Choroid plexus epithelial cell (primary cell): ENCODE results near the gene SUPT5H.
A peak's percentile ranks its signal among the peaks of the same experiment; 100 is the strongest.

ENCODE experiments used
- DNase-seq: peaks from one replicate; pipeline ENCODE4 v3.0.0-alpha.2; 2010; ENCODE audit warnings: low read depth
- H3K4me3 ChIP-seq: 2 replicates; pipeline ENCODE4 v1.5.1; 2011; ENCODE audit warnings: low read depth, mild to moderate bottlenecking, control low read depth, low read length, moderate library complexity
- TF ChIP-seq, protein P1 (sequence below): conservative IDR thresholded peaks from 2 replicates; pipeline ENCODE4 v1.5.1; 2011; ENCODE audit warnings: low read depth, mild to moderate bottlenecking, control low read depth, inconsistent platforms, low read length, moderate library complexity

The SUPT5H gene

GRCh38 chr19:39413272-39413910, 32.0 kb upstream of the SUPT5H start:
- TF ChIP-seq, protein P1, sequence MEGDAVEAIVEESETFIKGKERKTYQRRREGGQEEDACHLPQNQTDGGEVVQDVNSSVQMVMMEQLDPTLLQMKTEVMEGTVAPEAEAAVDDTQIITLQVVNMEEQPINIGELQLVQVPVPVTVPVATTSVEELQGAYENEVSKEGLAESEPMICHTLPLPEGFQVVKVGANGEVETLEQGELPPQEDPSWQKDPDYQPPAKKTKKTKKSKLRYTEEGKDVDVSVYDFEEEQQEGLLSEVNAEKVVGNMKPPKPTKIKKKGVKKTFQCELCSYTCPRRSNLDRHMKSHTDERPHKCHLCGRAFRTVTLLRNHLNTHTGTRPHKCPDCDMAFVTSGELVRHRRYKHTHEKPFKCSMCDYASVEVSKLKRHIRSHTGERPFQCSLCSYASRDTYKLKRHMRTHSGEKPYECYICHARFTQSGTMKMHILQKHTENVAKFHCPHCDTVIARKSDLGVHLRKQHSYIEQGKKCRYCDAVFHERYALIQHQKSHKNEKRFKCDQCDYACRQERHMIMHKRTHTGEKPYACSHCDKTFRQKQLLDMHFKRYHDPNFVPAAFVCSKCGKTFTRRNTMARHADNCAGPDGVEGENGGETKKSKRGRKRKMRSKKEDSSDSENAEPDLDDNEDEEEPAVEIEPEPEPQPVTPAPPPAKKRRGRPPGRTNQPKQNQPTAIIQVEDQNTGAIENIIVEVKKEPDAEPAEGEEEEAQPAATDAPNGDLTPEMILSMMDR: no peak
- H3K4me3 ChIP-seq: peak overlapping the region; percentile 86
- DNase-seq: peak; percentile 50

- TF ChIP-seq, protein P1: peak; percentile 35
- DNase-seq: no peak
- H3K4me3 ChIP-seq: peak overlapping the region; percentile 86
Measured at GRCh38 chr19:39413911-39414608, 31.3 kb upstream of the SUPT5H start.

DNA sequence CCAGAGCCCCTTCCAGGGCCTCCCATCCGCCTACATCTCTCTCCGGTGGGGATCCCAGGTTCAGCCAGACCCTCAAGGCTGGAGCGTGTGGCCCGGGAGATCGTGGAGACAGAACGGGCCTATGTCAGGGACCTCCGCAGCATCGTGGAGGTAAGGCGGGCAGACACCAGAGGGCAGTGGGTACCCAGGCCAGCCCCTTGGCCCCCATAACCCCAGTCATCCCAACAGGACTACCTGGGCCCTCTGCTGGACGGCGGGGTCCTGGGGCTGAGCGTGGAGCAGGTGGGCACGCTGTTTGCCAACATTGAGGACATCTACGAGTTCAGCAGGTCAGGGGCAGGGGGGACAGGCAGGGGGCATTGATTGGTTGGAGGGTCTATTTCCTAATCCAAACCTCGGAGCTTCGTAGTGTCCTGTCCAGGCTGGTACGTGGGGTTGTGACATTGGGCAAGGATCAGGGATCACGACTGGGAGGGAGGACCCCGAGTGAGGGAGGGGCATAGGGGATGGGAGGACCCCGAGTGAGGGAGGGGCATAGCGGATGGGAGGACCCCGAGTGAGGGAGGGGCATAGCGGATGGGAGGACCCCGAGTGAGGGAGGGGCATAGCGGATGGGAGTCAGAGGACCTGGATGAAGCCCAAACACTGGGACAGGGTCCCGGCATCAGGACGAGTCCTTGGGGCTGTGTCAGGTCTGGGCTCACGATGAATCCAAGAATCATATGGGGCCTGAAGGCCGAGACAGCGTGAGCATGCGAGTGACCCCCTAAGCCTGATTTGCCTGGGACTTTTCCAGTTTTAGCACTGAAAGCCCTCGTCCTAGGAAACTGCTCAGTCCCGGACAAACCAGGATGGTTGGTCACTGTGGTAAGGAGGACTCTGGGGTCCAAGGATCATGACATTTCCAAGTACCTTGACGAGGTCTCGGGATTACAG, 30.0 kb upstream of the SUPT5H start:
- no peak for DNase-seq
- H3K4me3 ChIP-seq: peak overlapping the region; percentile 86
- TF ChIP-seq, protein P1: peak; percentile 19

DNA sequence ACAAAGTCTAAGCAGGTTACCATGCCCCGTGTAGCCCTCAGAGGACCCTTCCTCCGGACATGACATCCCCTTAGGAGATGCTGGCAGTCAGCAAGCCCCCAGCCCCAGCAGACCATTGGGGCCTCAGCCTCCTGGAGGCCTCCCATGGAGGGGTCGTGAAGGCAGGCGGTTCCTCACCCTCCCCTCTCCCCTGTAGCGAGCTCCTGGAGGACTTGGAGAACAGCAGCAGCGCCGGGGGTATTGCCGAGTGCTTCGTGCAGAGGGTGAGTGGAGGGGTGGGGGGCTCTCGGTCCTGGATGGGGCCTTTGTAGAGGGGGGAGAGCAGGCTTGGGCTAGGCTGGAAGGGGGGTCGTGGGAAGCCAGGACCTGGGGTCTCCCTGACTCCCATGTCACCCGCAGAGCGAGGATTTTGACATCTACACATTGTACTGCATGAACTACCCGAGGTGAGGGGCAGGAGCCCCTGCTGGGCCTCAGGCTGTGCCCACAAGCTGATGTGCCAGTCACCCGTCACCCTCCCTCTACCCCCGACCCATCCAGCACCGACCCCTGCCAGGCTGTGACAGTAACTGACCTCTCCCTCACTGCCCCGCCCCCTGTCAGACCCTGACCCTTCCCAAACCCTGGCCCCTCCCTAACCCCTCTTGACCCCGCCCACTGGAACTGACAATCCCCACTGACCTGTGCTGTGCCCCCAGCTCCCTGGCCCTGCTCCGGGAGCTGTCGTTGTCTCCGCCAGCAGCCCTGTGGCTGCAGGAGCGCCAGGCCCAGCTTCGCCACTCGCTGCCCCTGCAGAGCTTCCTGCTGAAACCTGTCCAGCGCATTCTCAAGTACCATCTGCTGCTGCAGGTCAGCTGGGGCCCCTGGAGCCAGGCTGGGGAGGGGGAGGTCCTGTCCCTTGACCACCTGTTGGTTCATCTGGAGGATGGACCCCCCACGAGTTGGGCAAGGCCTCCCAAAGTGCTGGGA, 28.9 kb upstream of the SUPT5H start:
- no peak overlapping the region for H3K4me3 ChIP-seq
- no peak for DNase-seq
- TF ChIP-seq, protein P1: no peak

DNA sequence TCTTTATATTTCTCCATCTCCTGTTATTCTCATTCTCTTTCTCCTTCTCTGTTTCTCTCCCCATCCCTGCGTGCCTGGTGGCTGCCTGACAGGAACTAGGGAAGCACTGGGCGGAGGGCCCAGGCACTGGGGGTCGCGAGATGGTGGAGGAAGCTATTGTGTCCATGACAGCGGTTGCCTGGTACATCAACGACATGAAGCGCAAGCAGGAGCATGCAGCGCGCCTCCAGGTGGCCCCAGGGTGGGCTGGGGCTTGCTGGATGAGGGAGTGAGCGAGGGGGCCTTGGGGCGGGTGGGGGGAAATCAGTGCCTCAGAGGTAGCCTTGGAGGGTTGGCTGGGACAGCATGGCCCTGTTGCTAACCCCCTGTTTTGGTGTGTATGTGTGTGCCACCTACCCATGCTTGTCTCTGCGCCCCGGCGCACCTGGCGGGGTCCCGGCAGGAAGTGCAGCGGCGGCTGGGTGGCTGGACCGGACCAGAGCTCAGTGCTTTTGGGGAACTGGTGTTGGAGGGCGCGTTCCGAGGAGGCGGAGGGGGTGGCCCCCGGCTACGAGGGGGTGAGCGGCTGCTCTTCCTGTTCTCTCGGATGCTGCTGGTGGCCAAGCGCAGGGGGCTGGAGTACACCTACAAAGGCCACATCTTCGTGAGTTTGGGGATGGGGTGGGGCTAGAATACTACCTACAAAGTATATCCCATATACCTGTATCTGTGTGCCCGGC, 27.8 kb upstream of the SUPT5H start:
- no peak overlapping the region for H3K4me3 ChIP-seq
- TF ChIP-seq, protein P1: no peak
- DNase-seq: no peak

GRCh38 chr19:39419003-39419402, 26.4 kb upstream of the SUPT5H start:
- no peak for DNase-seq
- H3K4me3 ChIP-seq: no peak overlapping the region
- TF ChIP-seq, protein P1: no peak
